Thoracic aorta (tissue), 2 donors: ENCODE data around the gene DNAJB12. TPM values are rescaled to one million over a fixed set of nuclear protein-coding genes. Genes with fewer than 3 reads are reported as not detected.
A peak's percentile ranks its signal among the peaks of the same experiment; 100 is the strongest.

Experiments used
- ATAC-seq: fragments of 150-250 bp; one replicate; pipeline ENCODE4 v1.8.0; 2017; ENCODE audit warnings: low read depth; ENCODE audit not compliant: insufficient number of reproducible peaks, low FRiP score
- DNase-seq: peaks from one replicate; pipeline ENCODE4 v3.0.0-alpha.2; 2020; ENCODE audit warnings: low spot score
- H3K27ac ChIP-seq, 2 donors: fragments of 200-600 bp; sonication (generic); 1 replicate in 1 of 2; 2 replicates in 1 of 2; pipeline ENCODE4 v1.5.1; 2016; ENCODE audit warnings: mild to moderate bottlenecking in 2 of 2, moderate library complexity in 2 of 2
- H3K27me3 ChIP-seq: fragments of 200-600 bp; sonication (generic); replicated peaks from 2 replicates; pipeline ENCODE4 v1.6.0; 2016; ENCODE audit warnings: mild to moderate bottlenecking; ENCODE audit not compliant: insufficient read depth
- H3K36me3 ChIP-seq: fragments of 200-600 bp; sonication (generic); one replicate; pipeline ENCODE4 v1.5.1; 2016
- H3K4me1 ChIP-seq, 2 donors: fragments of 200-600 bp; sonication (generic); 1 replicate in 1 of 2; 2 replicates in 1 of 2; pipeline versions ENCODE4 v1.5.1 to v1.6.0; 2016; ENCODE audit warnings: low read depth in 2 of 2, mild to moderate bottlenecking in 1 of 2; ENCODE audit not compliant: control insufficient read depth in 1 of 2
- H3K4me3 ChIP-seq: fragments of 200-600 bp; sonication (generic); 2 replicates; pipeline ENCODE4 v1.5.1; 2016; ENCODE audit warnings: mild to moderate bottlenecking
- H3K9me3 ChIP-seq: fragments of 200-600 bp; sonication (generic); 2 replicates; pipeline ENCODE4 v1.5.1; 2016
- total RNA-seq, 2 donors: library from RNA; depleted of rRNA; stranded (reverse); fragments of >200 nt; gene quantifications; one replicate each; pipeline versions ENCODE4 v1.1.0 to v1.2.3, GENCODE V29; 2016
- TF ChIP-seq, protein P1 (sequence below): fragments of 200-600 bp; sonication (generic); IDR thresholded peaks from one replicate; pipeline ENCODE4 v1.5.1; 2019; ENCODE audit warnings: antibody characterized with exemption

The DNAJB12 gene
- total RNA-seq, 2 donors from 2014 or later: 33.3 to 39.5 TPM

DNA sequence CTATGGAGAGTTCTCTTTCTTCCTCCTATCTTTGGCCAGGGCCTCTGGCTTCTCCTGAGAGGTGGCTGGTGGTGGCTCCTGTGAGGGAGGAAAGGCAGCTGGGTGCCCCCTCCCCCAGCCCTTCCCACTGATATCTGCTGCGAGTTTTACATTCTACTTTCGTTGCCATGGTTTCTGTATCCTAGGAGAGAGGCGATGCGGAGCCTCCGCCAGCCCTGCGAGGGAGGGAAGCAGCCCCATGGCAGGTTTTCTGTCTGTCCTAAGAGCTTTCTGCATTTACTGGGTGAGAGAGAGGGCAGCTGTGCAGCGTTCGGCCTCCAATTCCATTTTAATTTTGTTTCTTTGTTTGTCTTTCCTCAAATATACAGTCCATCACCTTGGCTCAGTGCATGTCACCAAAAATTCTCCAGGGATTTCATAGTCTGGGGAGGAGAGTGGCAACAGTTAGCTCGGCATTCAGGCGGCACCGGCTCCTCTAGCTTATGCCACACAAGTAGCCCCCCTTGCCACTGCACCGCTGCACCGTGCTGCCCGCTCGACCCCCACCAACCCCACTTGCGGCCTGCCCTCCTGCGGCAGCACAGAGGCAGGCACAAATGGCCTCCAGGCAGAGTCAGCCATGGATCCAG is 20.4 kb downstream of the DNAJB12 start:
- Histone ChIP-seq H3K27ac (peak overlapping the region; percentile 88 to 89), H3K36me3 (peaks cover 16% of the 10 kb centered on the region), H3K4me3 (no peak overlapping the region), H3K4me1 (peaks cover 45 to 69% of the 10 kb centered on the region in 2 donors), H3K9me3 (no peaks in the 10 kb centered on the region), H3K27me3 (no peaks in the 10 kb centered on the region)
- DNase-seq: no peak
- ATAC-seq: no peak
- TF ChIP-seq, protein P1, sequence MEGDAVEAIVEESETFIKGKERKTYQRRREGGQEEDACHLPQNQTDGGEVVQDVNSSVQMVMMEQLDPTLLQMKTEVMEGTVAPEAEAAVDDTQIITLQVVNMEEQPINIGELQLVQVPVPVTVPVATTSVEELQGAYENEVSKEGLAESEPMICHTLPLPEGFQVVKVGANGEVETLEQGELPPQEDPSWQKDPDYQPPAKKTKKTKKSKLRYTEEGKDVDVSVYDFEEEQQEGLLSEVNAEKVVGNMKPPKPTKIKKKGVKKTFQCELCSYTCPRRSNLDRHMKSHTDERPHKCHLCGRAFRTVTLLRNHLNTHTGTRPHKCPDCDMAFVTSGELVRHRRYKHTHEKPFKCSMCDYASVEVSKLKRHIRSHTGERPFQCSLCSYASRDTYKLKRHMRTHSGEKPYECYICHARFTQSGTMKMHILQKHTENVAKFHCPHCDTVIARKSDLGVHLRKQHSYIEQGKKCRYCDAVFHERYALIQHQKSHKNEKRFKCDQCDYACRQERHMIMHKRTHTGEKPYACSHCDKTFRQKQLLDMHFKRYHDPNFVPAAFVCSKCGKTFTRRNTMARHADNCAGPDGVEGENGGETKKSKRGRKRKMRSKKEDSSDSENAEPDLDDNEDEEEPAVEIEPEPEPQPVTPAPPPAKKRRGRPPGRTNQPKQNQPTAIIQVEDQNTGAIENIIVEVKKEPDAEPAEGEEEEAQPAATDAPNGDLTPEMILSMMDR: no peak

DNA sequence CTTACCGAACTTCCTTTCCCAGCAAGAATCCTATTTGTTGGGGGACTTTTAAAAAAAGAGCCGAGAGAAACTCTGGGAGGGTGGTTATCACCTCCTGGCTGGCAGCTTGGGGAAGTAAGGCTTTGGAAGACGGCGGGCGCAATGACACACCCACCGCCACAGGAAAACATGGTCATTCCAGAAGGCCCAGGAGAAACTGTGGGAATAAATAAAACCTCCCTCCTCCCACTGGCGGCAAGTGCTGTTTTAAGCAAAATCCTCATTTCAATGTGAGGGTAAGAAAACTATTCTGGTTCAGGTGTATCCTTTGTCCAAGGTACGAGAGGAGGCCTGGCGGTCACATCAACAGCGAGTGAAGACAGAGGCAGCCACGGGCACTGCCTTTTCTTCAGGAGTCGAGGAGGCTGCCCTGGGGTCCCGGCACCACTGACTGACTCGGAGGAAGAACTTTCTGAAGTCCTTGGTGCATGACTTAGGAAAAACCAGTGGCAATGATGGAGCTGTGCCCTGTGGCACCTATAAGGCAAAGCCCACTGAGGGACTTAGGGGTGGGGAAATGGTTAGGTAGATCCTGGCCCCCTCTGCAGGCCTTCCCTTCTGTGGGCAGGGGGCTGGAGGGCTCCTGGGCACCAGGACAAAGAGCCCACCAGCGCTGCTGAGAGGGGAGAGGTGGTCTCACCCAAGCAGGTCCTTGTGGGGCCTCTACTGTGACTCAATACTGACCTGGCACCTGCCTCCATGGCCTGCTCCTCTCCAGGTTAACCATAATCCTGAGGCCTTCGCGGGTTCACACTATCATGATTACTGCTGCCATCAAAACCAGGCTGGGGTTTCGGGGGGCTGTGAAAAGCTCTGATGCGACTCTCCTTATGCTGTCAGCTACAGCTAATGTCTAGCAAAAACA is 21.4 kb downstream of the DNAJB12 start:
- Histone ChIP-seq H3K27ac (peak overlapping the region; percentile 27 to 41), H3K4me3 (no peak overlapping the region), H3K27me3 (no peaks in the 10 kb centered on the region), H3K36me3 (peaks cover 14% of the 10 kb centered on the region), H3K4me1 (peaks cover 51 to 78% of the 10 kb centered on the region in 2 donors), H3K9me3 (no peaks in the 10 kb centered on the region)
- TF ChIP-seq, protein P1: no peak
- ATAC-seq: no peak
- no peak for DNase-seq

DNA sequence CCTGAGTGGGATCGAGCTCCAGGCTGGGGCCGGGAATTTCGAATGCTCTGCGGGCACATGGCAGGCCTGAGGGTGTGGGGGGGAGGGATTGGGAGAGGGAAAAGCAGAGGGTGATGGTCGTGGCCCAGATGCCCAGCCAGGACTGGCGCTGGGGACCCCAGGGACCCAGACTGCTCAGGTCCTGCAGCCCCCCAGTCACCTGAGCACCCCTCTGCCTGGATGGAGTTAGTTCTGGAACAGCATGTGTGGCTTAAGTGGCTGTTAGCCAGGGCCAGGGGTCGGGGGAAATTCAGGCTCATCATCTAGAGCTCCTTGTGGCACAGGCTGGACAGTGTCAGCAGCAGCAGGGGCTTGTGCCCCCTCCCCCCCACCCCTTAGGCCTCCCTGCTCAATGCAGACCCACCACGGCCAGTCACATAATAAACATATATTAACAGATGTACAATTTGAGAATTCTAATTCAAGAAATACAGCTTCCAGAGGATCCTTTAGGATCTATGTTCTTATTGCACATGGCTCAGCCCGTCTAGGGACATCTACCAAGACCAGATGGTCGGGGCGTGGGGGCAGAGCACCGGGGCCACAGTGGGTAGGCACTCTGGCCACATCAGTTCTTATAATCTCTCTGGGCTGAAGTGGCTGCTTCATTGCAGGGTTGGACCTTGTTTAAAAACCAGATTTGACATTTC is 22.2 kb downstream of the DNAJB12 start:
- no peaks in the 10 kb centered on the region for H3K9me3 ChIP-seq
- no peak for DNase-seq
- TF ChIP-seq, protein P1: no peak
- H3K4me3 ChIP-seq: peak overlapping the region; percentile 48
- H3K27ac ChIP-seq: peak overlapping the region; percentile 5 to 50
- ATAC-seq: no peak
- peaks cover 7% of the 10 kb centered on the region for H3K36me3 ChIP-seq
- peaks cover 56 to 86% of the 10 kb centered on the region in 2 donors for H3K4me1 ChIP-seq
- no peaks in the 10 kb centered on the region for H3K27me3 ChIP-seq

DNA sequence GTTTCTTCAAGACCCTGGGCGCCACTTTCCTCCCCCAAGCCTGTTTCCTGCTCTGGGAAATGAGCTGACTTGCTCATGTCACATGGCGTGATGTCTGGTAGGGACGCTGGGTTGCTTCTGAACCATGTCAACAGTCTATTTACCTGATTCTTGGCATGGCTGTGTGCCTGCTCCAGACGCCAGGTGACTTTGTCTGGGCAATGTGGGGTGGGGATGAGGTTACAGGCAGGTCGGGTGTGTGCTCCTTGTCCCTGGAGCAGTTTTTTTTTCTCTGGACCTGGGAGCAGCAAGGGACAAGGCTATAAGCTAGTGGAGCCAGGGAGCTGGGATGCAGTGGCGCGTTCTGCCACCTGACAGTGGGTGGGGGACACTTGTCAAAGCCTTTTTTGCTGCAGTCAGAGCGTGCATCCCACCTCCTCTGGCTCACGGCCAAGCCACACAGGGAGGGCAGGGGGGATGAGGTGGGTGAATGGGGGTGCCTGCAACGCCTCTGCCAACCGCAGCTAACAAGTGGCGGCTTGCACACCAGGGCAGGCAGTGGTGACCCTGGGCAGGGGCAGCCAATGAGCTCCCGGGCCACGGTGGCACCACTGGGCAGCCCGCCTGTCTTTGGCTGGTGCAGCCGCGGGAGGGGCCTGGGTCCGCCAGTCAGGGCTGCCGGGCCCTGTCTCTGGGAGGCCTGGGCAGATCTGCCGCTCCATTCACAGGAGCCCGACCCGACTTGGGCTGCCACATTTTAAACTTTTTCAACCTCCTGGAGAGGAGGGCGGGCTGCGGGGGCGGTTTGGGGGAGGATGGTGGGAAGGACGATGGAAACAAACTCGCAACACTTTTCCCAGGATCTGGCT is 22.9 kb downstream of the DNAJB12 start:
- H3K4me3 ChIP-seq: peak overlapping the region; percentile 48
- H3K27ac ChIP-seq: peak overlapping the region; percentile 5 to 50
- TF ChIP-seq, protein P1: peak; percentile 54
- peaks cover 54 to 82% of the 10 kb centered on the region in 2 donors for H3K4me1 ChIP-seq
- H3K9me3 ChIP-seq: no peaks in the 10 kb centered on the region
- H3K27me3 ChIP-seq: no peaks in the 10 kb centered on the region
- ATAC-seq (peak; percentile 46), DNase-seq (peak; percentile 43)
- peaks cover 6% of the 10 kb centered on the region for H3K36me3 ChIP-seq
